Measurements from ENCODE around the gene TMEM132D.

Gene TMEM132D

DNA sequence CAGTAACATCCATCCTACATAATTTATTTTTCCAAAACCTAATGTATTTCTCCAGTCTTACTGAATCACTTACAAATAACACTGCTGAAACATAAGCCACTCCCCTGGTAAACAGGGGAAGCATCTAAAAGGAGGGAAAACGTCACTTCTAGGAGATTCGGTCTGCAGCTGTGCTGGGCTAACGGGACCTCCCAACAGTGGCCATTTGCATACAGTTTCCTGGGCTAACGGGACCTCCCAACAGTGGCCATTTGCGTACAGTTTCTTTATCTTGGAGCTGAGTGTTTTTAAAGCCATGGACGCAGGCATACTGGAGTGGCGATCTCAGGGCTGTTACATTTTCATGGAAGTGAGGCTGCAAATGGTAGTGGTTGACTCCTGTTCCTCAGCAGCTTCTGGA is 242.9 kb downstream of the TMEM132D start:
- DNase-seq (ENCODE audit: low read depth) = no peak

DNA sequence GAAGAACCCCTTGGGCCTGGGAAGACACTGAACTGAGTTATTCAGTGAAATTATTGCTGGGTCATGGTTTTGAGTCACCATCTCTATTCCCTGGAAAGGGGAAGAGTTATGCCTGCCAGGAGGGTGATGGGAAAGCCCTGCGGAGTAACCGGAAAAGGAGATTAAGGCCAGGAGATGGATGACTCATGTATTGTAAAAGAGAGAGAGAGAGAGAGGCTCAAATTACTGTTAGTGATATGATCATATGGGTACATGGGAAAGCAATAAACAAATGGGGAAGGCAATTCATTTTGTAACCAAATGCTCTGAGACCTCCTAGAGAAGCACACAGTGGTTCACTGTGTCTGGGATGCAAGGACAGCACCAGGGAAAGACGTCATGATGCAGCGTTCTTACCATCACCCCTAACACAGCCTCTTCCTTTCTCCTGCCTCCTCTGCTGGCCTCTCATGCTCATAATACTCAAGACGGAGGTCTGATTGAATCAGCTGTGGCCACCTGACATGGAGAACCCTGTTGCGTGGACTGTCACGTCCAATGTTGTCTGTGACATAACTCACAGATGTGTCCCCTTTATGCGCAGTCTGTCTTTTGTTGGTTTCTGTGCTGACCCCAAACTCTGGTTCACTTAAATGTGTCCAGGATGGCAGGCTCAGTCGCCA is 243.7 kb downstream of the TMEM132D start:
- DNase-seq (ENCODE audit: low read depth) = no peak

DNA sequence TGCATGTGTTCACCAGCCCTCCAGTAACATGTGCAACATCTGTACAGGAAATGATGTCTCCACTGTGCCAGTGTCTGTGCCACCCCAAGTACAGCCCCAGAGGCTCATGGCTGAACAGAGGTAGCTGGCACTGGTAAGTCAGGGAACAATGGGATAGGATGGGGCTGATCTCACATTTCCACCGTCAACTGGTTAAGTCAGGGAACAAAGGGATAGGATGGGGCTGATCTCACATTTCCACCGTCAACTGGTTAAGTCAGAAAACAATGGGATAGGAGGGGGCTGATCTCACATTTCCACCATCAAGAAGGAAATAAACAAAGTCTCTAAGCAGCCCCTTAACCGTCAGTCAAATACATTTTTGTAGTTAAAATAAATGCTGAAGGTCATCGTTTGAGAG is 246.6 kb downstream of the TMEM132D start:
- DNase-seq (ENCODE audit: low read depth) = no peak

DNA sequence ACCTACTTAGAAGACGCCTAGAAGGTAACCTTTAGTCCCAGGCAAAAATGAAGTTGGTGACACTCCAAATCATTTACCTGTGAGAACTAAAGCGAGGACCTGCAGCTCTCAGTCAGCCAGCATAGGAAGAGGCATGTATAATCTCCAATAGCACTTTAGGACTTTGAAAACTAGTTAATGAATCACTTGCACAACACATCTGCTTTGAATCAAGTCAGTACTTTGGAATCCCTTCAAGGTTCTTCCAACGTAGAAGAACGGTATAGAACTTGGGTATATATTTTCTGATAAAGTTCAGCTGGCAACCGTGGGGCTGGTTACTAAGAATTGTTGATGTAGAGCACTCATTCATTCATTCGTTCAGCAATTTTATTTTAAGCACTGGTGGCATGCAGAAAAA is 251.9 kb downstream of the TMEM132D start:
- no peak for DNase-seq (ENCODE audit: low read depth)

DNA sequence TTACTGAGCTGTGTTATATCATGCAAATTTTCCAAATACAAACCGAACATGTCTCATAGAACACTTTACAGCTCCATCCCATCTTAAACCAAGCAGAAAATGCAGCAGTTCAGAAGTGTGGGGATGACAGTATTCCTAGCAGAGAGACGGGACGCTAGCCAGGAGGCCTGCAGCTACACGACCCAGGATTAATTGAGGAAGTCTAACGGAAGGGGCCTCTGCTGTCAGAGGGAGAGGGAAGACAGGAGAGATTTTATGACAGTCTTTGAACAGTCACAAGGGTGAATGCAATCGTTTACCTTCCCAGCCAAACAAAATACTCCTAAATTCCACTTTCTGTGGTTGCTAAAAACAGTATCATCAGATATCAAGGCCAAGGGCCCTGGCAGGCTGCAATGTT is 261.9 kb downstream of the TMEM132D start:
- DNase-seq (ENCODE audit: low read depth) = no peak

DNA sequence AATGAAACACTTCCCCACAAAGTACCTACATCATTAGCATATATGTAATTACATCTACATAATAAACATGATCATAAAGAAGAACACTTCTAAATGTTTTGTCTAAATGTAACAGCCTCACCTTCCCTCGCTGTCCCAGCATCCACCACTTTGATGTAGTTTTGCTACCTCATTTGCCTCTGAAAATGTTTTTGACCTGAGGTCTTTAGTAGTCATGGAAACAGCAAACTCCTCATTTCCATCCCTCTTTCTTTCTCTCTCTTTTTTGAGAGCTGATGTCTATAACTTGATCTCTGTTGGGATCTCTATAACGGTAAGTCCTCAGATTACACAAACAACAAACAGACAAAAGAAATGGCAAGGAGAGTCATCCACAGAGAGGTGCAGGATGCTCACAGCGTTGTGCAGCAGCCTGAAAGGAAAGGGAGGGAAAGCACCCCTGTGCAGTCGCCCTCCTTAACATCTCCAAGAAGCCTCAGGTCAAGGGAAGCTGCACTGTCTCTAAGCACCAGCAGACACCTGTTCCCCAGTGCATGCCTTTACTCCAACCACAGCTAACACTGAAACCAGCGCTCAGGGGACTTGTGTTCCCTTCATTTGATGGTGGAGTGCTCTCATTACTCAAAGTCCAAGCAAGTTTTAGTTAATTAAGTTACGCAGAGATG is 268.7 kb downstream of the TMEM132D start:
- DNase-seq (ENCODE audit: low read depth) = no peak

DNA sequence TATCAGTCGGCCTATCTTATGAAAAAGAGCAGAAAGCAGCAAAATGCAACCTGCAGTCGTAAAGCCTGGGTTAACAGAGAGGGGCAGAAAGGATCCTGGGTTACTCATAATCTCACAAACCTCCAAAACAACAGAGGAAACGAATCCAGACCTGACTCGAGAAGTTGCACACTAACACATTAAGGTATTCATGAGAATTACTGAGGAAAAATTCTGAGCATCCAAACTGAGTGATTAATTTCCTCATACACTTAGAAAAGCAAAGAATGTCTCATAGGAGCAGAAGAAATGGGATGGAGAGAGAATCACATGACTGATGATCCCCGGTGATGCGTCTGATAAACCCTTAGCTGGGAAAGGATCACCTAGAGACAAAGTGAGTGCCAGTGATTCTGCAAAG is 272.5 kb downstream of the TMEM132D start:
- DNase-seq (ENCODE audit: low read depth) = no peak

DNA sequence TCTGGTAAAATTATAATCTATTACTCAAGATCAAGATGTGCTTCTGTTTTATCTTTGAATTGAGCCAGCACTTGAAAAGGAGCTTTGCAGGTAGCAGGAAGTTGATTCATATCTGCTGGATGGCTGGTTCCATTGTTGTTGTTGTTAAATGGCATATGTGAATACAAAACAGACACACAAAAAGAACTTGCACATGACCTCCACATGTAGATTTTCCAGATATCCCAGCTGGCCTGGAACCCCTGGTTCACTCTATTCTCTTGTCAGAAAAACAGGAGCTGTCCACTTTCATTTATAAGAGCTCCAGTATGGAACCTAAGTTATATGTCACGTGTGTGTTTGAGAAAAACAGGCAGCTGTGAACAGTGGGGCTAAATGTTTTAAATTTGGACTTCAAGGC is 273.9 kb downstream of the TMEM132D start:
- DNase-seq (ENCODE audit: low read depth) = no peak

DNA sequence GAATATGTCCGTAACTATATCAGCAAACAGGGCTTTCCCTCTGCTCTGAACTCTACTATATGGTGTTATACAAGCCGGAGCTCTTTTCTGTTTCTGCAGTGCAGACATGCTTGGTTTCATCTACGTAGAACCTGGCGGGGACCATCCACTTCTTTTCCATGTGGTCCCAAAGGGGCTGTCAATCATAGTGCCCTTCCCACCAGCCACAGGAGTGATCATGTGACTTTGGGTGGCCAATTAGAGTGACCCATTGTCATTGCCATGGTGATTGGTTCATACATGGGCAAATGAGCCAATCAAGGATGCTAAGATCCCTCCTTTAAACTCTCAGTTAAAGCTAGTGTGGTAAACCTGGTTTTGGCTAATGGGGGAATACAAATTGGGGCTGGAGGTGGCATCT is 281.3 kb downstream of the TMEM132D start:
- DNase-seq (ENCODE audit: low read depth) = no peak

DNA sequence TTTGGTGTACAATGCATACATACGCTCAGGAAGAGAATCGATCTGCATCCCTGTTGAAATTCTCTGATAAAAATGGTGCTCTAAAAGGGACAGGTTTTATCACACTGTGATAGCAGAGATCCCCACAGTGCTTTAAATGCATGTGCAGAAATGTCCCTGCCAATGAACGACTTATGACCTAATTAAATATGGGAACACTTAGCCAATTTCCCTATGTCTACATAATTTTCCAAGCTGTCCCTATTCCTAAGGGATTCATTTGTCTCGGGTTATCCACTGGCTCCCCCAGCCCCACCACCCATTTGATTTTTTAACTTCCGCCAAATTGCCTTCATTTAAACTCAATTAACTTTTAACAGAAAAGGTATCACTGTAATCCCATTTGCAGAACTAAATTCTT is 284.6 kb downstream of the TMEM132D start:
- no peak for DNase-seq (ENCODE audit: low read depth)

DNA sequence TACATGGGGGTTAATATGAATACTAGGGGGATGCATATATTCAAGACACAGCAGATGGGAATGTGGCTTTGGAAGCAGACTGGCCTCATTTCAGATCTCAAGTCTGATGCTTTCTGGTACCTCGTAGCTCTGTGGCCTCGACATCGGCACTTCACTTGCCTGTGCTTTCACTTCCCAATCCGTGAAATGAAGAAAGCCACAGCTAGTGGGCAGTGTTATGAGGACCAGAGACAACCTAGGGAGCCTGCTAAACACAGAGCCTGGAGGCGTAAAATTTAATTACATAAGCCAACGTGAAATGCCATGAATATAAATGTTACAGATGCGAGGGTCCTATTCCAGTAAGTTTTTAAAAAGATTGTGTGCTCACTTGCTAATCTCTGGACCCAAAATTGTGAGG is 286.0 kb downstream of the TMEM132D start:
- no peak for DNase-seq (ENCODE audit: low read depth)

DNA sequence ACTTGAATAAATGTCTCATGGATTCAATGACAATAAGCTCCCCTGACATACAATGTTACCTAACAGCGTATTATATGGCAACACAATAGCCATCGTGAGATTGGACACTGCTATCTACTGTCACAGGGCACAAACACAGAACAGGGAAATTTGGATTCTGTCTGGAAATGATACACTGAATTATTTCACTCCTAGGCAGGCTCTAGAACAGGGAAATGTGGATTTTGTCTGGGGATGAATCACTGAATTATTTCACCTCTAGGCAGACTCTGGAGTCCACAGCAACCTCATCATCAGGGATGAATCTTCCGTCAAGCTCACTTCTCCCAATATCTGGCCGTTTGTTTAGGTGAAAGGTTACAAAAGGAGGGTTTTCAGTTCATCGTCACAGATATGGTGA is 288.8 kb downstream of the TMEM132D start:
- no peak for DNase-seq (ENCODE audit: low read depth)

DNA sequence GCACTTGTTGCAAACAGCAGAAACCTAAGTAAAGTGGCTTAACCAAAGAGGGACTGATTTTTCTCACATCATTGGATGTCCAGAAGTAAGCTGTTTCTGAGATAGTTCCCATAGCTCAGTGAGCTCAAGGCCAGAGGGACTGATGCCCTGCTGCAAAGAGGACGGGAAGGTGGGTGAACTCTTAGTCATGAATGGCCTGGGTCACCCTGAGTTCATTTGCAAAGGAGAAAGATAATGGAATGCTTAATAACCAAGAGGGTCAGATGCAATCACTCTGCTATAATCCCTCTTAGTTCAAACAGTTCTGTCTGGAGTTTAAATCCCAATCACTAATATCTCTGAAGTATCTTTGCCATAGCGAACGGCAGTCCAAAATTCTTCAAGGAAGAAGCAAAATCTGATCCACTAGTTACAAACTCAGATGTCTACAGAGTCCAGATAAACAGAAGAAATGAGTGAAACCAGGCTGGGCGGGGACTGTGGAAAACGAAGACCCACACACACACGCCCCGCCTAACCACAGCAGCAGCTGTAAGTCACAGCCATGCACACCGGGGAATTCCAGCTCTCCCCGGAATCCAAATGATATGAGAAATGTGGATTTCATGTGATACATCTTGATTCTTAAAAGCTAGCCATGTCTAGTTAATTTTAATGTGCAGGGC is 289.5 kb downstream of the TMEM132D start:
- DNase-seq (ENCODE audit: low read depth) = no peak

DNA sequence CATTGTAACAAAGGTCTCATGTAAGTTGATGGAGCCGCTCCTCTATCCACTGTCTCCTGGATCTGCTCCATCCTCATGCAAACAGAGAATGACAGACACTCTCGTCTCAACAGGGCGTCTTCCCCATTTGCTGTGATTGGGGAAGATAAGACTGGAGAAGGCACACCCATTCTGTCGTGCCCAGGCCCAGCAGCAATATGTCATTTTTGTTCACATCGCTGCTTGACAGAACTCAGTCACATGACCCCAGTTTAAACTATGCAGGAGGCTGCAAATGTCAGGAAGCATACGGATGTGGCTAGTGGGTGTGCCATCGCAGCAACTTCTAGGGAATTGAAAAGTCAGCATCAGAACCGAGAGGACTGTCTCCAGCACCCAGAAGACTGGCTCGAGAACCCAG is 290.5 kb downstream of the TMEM132D start:
- DNase-seq (ENCODE audit: low read depth) = no peak

DNA sequence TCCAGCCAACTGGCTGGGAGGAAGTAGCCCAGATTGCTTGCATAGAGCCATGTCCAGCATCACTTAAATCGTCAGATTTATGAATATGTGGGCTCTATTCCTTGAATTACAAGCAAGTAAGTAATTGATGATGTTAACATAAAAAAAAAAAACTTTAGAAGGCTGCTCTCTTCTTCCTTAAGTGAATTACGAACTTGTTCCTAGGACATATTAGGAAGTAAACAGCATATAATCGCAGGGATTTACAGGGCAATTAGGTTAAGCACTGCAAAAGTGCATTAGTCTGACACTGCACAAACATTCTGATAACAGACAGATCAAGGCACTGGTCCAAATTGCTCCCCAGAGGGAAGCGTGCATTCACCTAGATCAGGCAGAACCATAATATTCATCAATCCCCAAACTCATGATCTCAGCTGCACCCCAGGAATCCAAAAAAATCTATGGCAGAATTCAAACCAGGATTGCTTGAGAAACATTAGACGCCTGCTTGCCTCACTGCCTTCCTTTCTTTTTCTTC is 293.2 kb downstream of the TMEM132D start:
- no peak for DNase-seq (ENCODE audit: low read depth)

DNA sequence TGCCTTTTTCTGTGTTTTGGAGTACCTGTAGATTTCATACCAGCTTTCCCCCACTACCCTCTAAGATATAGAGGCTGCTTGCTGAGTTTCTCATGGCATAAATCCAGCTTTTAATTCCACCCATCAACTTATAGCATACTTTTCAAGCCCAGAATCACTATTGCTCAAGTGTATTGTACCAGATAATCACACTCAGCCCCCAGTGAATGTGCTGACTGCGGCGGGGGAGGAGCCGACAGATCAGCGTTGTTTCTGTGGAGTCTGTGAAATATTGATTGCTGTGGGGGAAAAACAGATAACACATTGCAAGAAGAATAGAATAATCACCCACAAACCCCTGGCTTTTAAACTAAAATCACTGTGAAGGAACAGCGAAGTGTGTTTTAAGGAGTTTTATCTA is 296.1 kb downstream of the TMEM132D start:
- DNase-seq (ENCODE audit: low read depth) = no peak

DNA sequence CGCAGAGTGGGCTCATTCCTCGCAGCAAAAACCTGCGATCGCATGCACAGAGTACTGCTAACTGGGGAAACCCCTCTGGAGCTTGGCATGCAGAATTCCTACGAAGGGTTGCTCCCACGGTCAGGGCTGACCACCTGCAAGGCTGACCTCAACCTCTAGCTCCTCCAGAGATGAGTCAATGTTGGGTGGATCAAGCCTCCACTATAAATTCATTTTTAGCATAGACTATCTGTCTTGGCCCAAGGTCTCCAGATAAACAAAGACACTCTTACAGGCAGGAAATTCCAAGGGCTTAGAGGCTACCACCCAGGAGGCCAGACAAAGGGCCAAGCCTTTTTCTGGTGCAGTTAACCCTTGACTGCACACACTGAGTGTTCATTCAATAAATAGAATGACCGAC is 296.5 kb downstream of the TMEM132D start:
- no peak for DNase-seq (ENCODE audit: low read depth)

DNA sequence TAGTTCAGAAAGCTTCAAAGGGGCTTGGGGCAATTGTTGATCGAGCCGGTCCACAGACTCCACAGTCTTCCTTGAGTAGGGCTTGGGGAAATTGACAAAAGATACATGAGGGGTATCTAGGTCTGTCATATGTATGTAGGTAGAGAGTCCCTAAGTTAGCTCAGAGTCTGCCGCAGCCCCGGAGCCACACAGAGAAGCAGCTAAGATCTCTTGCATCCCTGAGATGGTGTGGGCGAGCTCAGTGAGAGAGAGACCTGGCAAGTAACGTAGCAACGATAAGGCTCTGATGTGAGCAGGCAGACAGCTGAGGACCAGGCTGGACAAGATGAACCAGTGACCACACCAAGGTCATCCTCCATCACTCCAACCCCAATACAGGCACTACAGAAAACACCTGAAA is 297.6 kb downstream of the TMEM132D start:
- DNase-seq (ENCODE audit: low read depth) = no peak

DNA sequence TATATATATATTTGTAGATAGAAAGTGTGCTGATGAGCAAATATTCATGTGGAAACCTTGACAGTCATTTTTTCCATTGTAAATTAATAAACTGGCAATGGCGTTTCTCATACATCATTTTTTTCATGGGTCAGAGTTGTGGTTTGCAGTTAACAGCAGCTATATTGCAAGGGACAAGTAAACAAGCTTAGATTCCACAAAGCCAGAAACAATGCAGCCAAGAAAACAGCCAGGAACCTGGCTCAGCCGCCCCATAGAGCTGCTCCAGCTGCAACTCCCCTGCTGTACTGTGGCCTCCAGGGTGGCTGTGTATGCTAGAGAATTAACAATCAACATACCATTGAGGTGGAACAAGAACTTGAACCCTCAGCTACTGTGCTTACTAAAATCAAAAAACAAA is 298.2 kb downstream of the TMEM132D start:
- no peak for DNase-seq (ENCODE audit: low read depth)

DNA sequence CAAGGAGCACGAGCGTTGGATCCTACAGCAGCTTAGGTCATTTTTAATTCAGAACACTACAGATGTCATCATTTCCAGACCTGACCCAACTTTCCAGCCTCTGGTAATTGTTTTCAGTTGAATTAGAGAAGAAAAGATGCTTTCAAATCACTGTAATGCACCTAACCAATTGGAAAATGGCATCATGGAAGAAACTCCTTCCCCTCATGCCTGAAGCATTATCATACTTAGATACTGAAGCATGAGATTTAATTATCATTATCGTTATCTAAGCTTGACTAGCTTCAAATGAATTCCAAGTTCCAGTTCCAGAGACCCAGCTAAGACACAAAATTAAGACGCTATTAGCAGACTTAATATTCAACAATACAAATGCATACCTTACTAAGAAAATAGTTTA is 299.3 kb downstream of the TMEM132D start:
- no peak for DNase-seq (ENCODE audit: low read depth)

DNA sequence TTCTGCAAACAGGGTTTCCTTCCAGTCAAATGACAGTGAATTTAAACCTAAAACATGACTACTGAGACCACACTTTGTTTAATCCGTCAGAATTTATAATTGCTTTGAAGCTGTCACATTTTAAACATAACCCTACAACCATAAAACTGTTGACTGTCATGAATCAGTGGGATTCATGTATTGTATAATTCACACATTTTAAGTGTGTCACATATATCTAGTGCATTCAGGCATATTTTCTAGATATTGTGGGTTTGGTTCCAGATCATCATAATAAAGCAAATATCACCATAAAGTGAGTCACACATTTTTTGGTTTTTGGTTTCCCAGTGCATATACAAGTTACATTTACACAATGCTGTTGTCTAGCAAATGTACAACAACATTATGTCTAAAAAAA is 304.4 kb downstream of the TMEM132D start:
- no peak for DNase-seq (ENCODE audit: low read depth)

DNA sequence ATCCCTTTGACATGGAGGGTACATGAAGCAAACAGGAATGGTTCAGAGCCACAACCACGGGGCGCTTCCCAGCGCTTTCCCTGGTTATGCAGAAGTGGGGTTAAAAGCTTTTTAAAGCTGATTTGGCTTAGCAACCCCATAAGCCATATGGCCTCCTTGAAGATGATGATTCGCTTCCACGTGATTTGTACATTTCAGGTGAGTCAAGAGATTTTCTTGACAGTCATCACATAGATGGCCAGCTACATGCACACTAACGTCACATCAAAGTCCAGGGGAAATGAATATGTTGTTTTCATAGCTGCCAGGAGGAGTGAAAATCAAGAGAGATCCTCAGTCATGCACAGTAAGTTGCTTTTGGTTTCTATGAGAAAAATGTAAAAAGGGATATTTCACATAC is 309.7 kb downstream of the TMEM132D start:
- DNase-seq (ENCODE audit: low read depth) = no peak

DNA sequence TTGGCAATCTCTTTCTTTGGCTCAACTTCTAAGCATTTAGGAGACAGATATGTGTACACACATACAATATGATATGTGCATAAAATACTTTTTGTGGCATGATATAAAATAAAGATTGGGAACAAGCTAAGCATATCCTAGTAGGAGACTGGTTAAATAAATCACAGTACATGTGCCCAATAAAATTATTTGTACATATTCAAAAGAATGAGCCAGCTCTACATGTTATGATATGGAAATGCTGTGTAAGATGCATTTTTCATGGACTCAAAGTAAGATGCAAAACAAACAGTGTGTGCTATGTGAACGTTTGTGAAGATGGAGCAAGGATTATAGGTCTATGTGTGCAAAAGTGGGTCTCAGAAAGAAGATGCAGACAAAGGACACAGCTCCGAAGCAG is 311.4 kb downstream of the TMEM132D start:
- no peak for DNase-seq (ENCODE audit: low read depth)
